Measurements from ENCODE around the gene APH1B. TPM values are rescaled to one million over a fixed set of nuclear protein-coding genes. Genes with fewer than 3 reads are reported as not detected.

The APH1B gene
- total RNA-seq, result 10 to 100 TPM; 15.9 to 17.4 (median 17.0) TPM

DNA sequence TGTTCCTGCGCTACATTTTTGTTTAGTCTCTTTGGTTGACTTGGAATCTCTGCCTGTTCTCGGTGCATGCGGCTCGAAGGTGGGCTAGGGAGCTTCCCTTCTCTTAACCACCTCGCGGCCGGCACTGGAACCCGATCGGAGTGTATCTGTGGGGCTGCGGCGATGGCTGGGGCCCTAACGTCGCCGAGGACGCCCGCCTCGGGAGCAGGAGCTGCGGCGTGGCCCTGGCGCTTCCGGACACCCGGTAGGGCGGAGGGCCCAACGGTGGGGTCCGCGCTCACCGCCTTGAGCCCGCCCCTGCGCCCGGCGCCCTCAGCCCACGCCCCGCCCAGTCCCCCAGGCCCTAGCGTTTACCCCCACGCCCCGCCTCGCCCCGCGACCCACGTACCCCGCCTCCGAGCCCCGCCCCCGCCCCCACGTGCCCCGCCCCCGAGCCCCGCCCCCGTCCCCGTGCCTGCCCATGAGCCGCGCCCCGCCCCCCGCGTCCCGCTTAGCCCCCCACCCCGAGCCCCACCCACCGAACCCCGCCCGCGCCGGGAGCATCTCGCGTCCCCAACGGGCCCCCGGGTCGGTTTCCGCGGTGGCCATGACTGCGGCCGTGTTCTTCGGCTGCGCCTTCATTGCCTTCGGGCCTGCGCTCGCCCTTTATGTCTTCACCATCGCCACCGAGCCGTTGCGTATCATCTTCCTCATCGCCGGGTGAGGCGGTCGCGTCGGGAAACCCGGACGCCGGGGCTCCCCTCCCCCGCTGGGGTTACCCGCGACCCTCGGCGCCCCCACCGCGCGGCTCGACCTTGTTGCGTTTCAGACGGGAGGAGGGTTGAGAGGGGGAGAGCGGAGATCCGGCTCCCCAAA, at the start of gene APH1B:
APH1B (plus strand) TSS at position 568 of the 855 bp plus-strand sequence; CDS start at position 587, 19 bp downstream.
- TF ChIP-seq, protein P1, sequence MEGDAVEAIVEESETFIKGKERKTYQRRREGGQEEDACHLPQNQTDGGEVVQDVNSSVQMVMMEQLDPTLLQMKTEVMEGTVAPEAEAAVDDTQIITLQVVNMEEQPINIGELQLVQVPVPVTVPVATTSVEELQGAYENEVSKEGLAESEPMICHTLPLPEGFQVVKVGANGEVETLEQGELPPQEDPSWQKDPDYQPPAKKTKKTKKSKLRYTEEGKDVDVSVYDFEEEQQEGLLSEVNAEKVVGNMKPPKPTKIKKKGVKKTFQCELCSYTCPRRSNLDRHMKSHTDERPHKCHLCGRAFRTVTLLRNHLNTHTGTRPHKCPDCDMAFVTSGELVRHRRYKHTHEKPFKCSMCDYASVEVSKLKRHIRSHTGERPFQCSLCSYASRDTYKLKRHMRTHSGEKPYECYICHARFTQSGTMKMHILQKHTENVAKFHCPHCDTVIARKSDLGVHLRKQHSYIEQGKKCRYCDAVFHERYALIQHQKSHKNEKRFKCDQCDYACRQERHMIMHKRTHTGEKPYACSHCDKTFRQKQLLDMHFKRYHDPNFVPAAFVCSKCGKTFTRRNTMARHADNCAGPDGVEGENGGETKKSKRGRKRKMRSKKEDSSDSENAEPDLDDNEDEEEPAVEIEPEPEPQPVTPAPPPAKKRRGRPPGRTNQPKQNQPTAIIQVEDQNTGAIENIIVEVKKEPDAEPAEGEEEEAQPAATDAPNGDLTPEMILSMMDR (IDR thresholded peaks at IDR 0.05), result no peak
- DNase-seq (ENCODE audit: low spot score) (peak; percentile 45), ATAC-seq (ENCODE audit: low FRiP score) (peak; percentile 79)

DNA sequence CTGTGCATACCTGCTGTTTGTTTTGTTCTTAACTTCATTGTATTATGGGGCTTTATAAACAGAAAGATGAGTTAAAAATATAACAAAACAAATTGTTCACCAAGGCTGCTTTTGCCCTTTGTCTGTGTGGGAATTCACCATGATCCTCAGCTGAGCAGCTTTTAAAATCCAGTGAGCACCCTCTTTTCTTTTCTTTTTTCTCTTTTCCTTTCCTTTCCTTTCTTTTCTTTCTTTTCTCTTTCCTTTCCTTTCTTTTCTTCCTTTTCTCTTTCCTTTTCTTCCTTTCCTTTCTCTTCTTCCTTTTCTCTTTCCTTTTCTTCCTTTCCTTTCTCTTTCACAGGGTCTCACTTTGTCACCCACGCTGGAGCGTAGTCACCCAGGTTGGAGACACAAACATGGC, 49.7 kb upstream of the APH1B start:
- TF ChIP-seq, protein P1 (IDR thresholded peaks at IDR 0.05), result no peak
- ATAC-seq (ENCODE audit: low FRiP score) (no peak), DNase-seq (ENCODE audit: low spot score) (no peak)

DNA sequence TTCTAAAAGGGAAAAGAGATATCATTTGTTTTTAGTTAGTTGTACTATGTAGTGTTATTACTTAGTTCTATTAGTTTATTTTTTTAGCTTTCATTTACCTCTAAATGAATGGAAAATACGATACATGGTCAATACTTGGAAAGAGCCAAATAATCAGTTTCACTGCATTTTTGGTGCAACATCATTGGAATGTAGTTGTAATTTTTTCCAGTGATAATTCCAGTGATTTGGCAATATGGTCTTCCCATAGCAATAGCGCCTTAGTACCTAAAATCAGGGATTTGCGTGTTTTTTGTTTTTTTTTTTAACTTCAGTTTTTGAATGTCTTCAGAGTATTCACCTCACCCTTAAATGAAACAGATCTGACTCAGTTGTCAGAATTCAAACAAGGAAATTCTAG, 46.2 kb upstream of the APH1B start:
- DNase-seq (ENCODE audit: low spot score), result no peak
- TF ChIP-seq, protein P1 (IDR thresholded peaks at IDR 0.05), result no peak
- no peak for ATAC-seq (ENCODE audit: low FRiP score)

DNA sequence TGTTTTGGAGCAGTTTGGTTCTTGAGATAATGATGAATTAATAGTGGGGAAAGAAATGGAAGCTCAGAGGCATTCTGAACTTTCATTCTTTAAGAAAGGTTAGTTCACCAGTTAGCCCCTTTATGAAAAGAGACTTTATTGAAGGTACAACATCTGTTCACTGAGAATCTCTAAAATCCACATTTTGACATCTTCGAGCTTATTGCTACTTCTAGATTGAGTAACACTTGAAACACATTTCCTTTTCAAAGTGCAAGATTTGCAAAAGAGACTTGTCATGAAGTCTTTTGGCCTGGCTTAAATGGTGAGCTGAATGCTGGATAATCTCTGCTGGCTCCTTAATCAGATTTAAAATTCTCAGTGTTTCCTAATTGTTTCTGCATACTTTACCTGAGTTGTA, 45.7 kb upstream of the APH1B start:
- TF ChIP-seq, protein P1 (IDR thresholded peaks at IDR 0.05), result no peak
- ATAC-seq (ENCODE audit: low FRiP score), result no peak
- no peak for DNase-seq (ENCODE audit: low spot score)

DNA sequence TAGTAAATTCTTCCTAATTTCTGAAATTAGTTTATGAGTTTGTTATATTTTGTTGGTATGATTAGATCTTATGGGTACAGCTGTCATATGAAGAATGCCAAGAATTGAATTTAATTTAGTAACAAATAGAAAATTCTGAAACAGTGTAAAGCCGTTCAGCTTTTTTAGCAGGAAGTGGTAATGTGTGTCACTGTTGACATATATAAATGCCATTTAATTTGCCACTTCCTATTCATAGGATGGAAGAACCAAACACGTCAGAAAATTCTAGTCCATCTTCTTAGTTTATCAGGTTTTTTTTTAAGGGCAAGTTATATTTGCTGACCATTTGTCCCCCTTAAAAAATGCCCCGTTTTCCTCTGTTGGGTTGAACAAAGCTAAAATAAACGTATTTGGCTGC, 45.0 kb upstream of the APH1B start:
- DNase-seq (ENCODE audit: low spot score), result no peak
- TF ChIP-seq, protein P1 (IDR thresholded peaks at IDR 0.05), result no peak
- ATAC-seq (ENCODE audit: low FRiP score), result no peak

DNA sequence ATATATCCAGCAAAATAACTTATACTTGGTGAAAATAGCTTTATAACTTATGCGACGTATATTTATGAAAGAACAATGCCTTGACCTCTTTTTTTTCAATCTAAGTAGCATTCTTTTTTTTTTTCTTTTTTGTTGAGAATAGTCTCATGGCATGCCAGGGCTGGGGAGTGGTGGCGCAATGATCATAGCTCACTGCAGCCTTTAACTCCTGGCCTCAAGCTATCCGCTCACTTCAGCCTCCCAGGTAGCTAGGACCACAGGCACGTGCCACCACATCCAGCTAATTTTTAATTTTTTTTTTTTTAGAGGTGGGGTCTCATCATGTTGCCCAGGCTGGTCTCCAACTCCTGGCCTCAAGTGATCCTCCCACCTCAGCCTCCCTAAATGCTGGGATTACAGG, 44.5 kb upstream of the APH1B start:
- ATAC-seq (ENCODE audit: low FRiP score) (no peak), DNase-seq (ENCODE audit: low spot score) (no peak)
- TF ChIP-seq, protein P1 (IDR thresholded peaks at IDR 0.05), result no peak

Data from omental fat pad (tissue), 4 donors.